Lung (tissue), 12 donors: Measurements from ENCODE around the gene RIC8B. TPM values are rescaled to one million over a fixed set of nuclear protein-coding genes. Genes with fewer than 3 reads are reported as not detected.

Experiments
- ATAC-seq: fragments of 200-7000 bp; cut with Tn5 transposase; one replicate; pipeline ENCODE4 v1.9.1; 2020; ENCODE audit warnings: moderate number of reproducible peaks; ENCODE audit not compliant: insufficient read depth, low FRiP score
- DNase-seq, 3 donors: peaks; one replicate each; pipeline ENCODE4 v3.0.0-alpha.2; 2013 to 2017
- H3K27ac ChIP-seq, 2 donors: one replicate each; pipeline ENCODE4 v1.5.1; 2013; ENCODE audit warnings: mild to moderate bottlenecking in 2 of 2, moderate library complexity in 2 of 2, control low read depth in 1 of 2, inconsistent platforms in 1 of 2, low read depth in 1 of 2, low read length in 1 of 2
- H3K27me3 ChIP-seq, 3 donors: one replicate each; pipeline ENCODE4 v1.5.1; 2013; ENCODE audit warnings: low read length in 2 of 3; ENCODE audit not compliant: control insufficient read depth in 3 of 3, insufficient read depth in 3 of 3
- H3K36me3 ChIP-seq, 4 donors: one replicate each; pipeline ENCODE4 v1.5.1; 2013; ENCODE audit warnings: low read length in 4 of 4, mild to moderate bottlenecking in 1 of 4, moderate library complexity in 1 of 4; ENCODE audit not compliant: control insufficient read depth in 4 of 4, insufficient read depth in 4 of 4
- H3K4me1 ChIP-seq, 5 donors: one replicate each; pipeline ENCODE4 v1.5.1; 2013; ENCODE audit warnings: low read length in 5 of 5, mild to moderate bottlenecking in 2 of 5, moderate library complexity in 1 of 5; ENCODE audit not compliant: control insufficient read depth in 5 of 5, insufficient read depth in 5 of 5
- H3K4me3 ChIP-seq: one replicate; pipeline ENCODE4 v1.5.1; 2013; ENCODE audit warnings: mild to moderate bottlenecking, control low read depth, moderate library complexity
- H3K9ac ChIP-seq, 2 donors: one replicate each; pipeline ENCODE4 v1.5.1; 2013; ENCODE audit warnings: low read length in 2 of 2, control low read depth in 1 of 2; ENCODE audit not compliant: insufficient read depth in 1 of 2
- H3K9me3 ChIP-seq, 4 donors: one replicate each; pipeline ENCODE4 v1.5.1; 2013; ENCODE audit warnings: low read length in 3 of 4, mild to moderate bottlenecking in 1 of 4, moderate library complexity in 1 of 4; ENCODE audit not compliant: control insufficient read depth in 4 of 4, insufficient read depth in 3 of 4
- CTCF ChIP-seq: IDR thresholded peaks from 2 replicates; pipeline ENCODE4 v1.5.1; 2012; ENCODE audit warnings: mild to moderate bottlenecking; ENCODE audit errors: control extremely low read depth, extremely low read depth
- WGBS, 2 donors: extraction: QIAGEN DNeasy Blood & Tissue Kit; methylation state at CpG; one replicate each; pipeline ENCODE4 v1.1.7; 2013; 5-methylcytosine and 5-hydroxymethylcytosine counted together
- polyA plus RNA-seq, 2 donors: library from polyadenylated mRNA; stranded (reverse); fragments of 200-250 nt; gene quantifications; one replicate each; pipeline ENCODE4 v1.2.1, GENCODE V29; 2013
- total RNA-seq, 2 donors: library from RNA; depleted of rRNA in 1 of 2; stranded (reverse); fragments of >200 nt in 1 of 2; gene quantifications; one replicate each; pipeline ENCODE4 v1.2.1, GENCODE V29; 2014 to 2021
- donor health status: control.
- donor health status: control.
- donor health status: Bipolar disorder and iron deficiency.
- donor health status: healthy.
- donor health status: DM: yes; HTN: yes; CAD: no.

Gene RIC8B
- total and polyA plus RNA-seq, 4 donors: 3.3 to 14.4 (median 8.2) TPM

DNA sequence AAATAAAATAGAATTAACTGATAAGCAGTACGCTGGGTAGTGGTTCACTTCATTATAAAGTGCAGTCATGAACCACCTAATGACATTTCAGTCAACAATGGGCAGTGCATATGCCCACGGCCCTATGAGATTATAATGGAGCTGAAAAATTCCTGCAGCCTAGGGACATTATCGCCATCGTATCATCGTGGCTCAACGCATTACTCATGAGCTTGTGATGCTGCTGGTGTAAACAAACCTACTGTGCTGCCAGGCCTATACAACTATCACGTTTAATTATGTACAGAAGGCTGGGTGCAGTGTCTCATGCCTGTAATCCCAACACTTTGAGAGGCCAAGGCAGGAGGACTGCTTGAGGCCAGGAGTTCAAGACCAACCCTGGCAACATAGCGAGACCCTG is 119.0 kb downstream of the RIC8B start:
- ATAC-seq: no peak
- Histone ChIP-seq H3K9ac (no peak overlapping the region), H3K4me1 (peaks cover 0 to 8% (median 0%) of the 10 kb centered on the region in 5 donors), H3K9me3 (peaks cover 0 to 3% (median 0%) of the 10 kb centered on the region in 4 donors), H3K27me3 (no peaks in the 10 kb centered on the region), H3K36me3 (no peaks in the 10 kb centered on the region), H3K27ac (no peak overlapping the region), H3K4me3 (no peak overlapping the region)
- no peak for DNase-seq
- 86 to 94% methylated on average over 8 of the region's 8 CpGs for WGBS, 2 donors
- no peak for TF ChIP-seq CTCF

DNA sequence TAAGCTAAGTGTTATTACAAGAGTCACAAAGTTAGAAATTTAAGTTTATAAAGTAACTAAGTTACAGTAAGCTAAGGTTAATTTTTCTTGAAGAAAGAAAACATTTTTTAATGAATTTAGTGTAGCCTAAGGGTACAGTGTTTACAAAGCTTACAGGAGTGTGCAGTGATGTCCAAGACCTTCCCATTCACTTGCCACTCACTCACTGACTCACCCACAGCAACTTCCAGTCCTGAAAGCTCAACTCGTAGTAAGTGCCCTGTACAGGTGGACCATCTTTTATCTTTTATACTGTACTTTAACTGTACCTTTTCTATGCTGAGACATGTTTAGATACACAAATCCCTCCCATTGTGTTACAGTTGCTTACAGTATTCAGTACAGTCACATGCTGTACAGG is 120.3 kb downstream of the RIC8B start:
- no peaks in the 10 kb centered on the region for H3K27me3 ChIP-seq
- TF ChIP-seq CTCF: no peak
- H3K4me1 ChIP-seq: peaks cover 0 to 14% (median 3%) of the 10 kb centered on the region in 5 donors
- no peaks in the 10 kb centered on the region for H3K36me3 ChIP-seq
- ATAC-seq (no peak), DNase-seq (no peak)
- H3K9ac ChIP-seq: no peak overlapping the region
- H3K27ac ChIP-seq: no peak overlapping the region
- WGBS, 2 donors: 84 to 90% methylated on average over 1 of the region's 1 CpG
- H3K4me3 ChIP-seq: no peak overlapping the region
- peaks cover 0 to 3% (median 0%) of the 10 kb centered on the region in 4 donors for H3K9me3 ChIP-seq

GRCh38 chr12:106896603-106897002 is 122.1 kb downstream of the RIC8B start:
- no peaks in the 10 kb centered on the region for H3K27me3 ChIP-seq
- no peaks in the 10 kb centered on the region for H3K36me3 ChIP-seq
- no peak for TF ChIP-seq CTCF
- no peak overlapping the region for H3K4me3 ChIP-seq
- no peak overlapping the region for H3K27ac ChIP-seq
- ATAC-seq: no peak
- peaks cover 0 to 3% (median 0%) of the 10 kb centered on the region in 4 donors for H3K9me3 ChIP-seq
- H3K4me1 ChIP-seq: peaks cover 0 to 14% (median 3%) of the 10 kb centered on the region in 5 donors
- DNase-seq: no peak
- H3K9ac ChIP-seq: no peak overlapping the region

DNA sequence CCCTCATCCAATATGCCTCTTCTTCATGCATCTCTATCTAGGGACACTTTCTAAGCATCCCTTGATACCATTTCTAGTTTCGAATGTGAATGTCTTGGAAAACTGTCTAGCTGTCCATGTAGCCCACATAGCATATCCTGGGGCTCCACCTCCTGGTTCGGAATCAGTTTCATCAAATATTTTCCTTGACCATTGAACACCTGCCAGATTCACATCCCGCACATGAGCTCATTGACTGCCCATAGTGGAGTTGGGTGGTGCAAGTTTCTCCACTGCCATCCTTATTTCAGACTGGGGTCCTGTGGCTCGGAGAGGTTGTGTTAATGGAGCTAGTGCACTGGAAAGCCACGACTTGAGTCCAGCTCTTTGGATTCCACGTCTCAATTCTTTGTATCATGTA is 122.6 kb downstream of the RIC8B start:
- Histone ChIP-seq H3K4me1 (peaks cover 0 to 14% (median 3%) of the 10 kb centered on the region in 5 donors), H3K9ac (no peak overlapping the region), H3K27ac (no peak overlapping the region), H3K9me3 (peaks cover 0 to 3% (median 0%) of the 10 kb centered on the region in 4 donors), H3K4me3 (no peak overlapping the region), H3K27me3 (no peaks in the 10 kb centered on the region), H3K36me3 (no peaks in the 10 kb centered on the region)
- 82 to 83% methylated on average over 6 of the region's 6 CpGs for WGBS, 2 donors
- no peak for TF ChIP-seq CTCF
- ATAC-seq: no peak
- peak in 2 of 3 donors; percentile 19 to 20 for DNase-seq
